Measurements from ENCODE around the gene LRPAP1.

LRPAP1 gene

DNA sequence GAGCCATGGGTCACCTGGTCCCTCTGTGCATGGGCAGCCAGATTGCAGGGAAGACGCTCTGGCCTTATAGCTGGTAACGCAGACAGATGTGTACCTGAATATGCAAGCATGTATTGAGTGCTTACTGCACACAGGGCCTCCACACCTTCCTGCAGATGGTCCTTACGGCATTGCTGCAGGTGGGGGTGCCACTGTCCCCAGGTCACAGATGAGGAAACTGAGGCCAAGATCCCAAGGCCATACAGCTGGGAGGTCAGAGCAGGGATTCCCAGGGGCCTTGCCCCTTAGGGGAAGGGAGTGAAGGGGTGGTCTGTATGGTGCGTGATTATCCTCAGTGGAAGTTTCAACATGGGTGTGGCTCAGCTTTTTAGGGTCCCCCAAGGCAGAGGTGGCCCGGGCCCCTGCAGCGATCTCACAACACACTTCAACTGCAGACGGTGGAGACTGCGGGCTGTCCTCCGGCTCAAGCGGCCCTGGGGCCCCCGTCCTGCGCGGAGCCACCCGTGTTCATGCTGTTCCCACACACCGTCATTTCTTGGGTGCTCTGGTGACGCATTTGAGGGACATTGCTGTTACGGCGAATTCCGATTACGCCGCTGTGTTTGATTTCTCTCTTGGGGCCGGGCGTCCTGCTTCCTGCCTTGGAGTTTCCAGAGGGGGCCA, 61.0 kb downstream of the LRPAP1 start:
- TF ChIP-seq ZNF585B (tag by site-specific recombination; IDR thresholded peaks at IDR 0.05), result no peak
- no peak for TF ChIP-seq GLI4 (tag by site-specific recombination; IDR thresholded peaks at IDR 0.05)
- no peak for TF ChIP-seq ZIC2 (tag by site-specific recombination; IDR thresholded peaks at IDR 0.05)
- TF ChIP-seq ZNF596 (tag by site-specific recombination; IDR thresholded peaks at IDR 0.05), result no peak
- no peak for TF ChIP-seq ZNF248 (tag by site-specific recombination; IDR thresholded peaks at IDR 0.05)
- TF ChIP-seq ZNF558 (tag by site-specific recombination; IDR thresholded peaks at IDR 0.05), result no peak
- ChIA-PET POLR2A (no interaction called here), CTCF (interaction anchor here (3.0 kb wide), 1 partner anchor 10 kb away, joined by 16 read pairs; no protein-coding TSS in a partner anchor)
- Histone ChIP-seq H3K9me3 (ENCODE audit: control insufficient read depth, insufficient read depth, low read depth, low read length) (no peaks in the 10 kb centered on the region), H3K4me1 (ENCODE audit: control insufficient read depth, insufficient read depth, low read length) (no peaks in the 10 kb centered on the region), H3K36me3 (ENCODE audit: control insufficient read depth in 2 of 2, insufficient read depth in 1 of 2, low read length in 2 of 2) (no peaks in the 10 kb centered on the region), H3K27ac (ENCODE audit: extremely low read depth, low read depth, low read length) (no peak overlapping the region), H3K4me3 (ENCODE audit: low read depth, low read length) (no peak overlapping the region)

DNA sequence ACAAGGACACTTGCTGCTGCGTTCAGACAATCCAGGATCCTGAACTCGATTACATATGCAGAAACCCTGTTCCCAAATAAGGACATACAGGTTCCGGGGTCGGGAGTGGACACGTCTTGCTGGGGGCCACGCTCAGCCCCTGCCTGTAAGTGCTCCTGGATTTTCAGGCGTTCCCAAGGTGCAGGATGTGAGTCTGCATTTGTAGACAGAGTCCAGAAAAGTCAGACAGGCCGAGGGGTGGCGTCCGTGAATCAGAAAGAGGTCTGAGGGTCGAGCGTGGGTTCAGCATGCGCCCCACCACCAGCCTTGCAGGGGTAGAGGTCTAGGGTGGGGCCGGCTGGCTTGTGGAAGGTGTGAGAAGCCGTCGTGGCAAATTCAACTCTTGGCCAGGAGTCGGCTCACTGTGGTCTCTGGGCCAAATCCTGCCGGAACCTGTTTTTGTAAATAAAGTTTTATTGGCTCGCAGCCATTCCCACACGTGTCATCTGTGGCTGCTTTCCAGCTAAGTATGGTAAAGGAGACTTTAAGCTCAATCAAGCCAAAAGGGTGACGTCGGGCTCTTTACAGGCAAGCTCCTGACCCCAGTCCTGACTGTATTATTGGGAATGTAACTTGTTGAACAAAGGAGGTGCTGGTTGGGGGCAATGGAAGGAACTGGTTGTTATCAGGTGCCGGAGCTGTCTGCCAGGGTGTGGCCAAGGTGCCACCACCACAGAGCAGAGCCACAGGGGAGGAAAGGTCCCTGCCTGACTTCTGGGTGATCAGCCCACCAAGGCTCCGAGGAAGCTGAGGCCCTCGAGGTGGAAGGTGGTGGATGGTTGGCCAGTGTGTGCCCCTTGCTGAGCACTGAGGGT, 61.8 kb downstream of the LRPAP1 start:
- Histone ChIP-seq H3K9me3 (ENCODE audit: control insufficient read depth, insufficient read depth, low read depth, low read length) (no peaks in the 10 kb centered on the region), H3K4me3 (ENCODE audit: low read depth, low read length) (no peak overlapping the region), H3K4me1 (ENCODE audit: control insufficient read depth, insufficient read depth, low read length) (no peaks in the 10 kb centered on the region), H3K27ac (ENCODE audit: extremely low read depth, low read depth, low read length) (no peak overlapping the region), H3K36me3 (ENCODE audit: control insufficient read depth in 2 of 2, insufficient read depth in 1 of 2, low read length in 2 of 2) (no peaks in the 10 kb centered on the region)
- CTCF ChIA-PET, result interaction anchor here (3.0 kb wide), 1 partner anchor 10 kb away, joined by 16 read pairs; no protein-coding TSS in a partner anchor
- POLR2A ChIA-PET, result no interaction called here
- peak; percentile 59; the same call in 1 of the 2 replicates for TF ChIP-seq ZNF10 (tag by site-specific recombination; IDR thresholded peaks at IDR 0.05)
- TF ChIP-seq SCRT2 (tag by site-specific recombination; IDR thresholded peaks at IDR 0.05), result peak; percentile 64
- TF ChIP-seq ZBTB20 (tag by site-specific recombination; IDR thresholded peaks at IDR 0.05), result peak; percentile 58
- TF ChIP-seq, protein P1, sequence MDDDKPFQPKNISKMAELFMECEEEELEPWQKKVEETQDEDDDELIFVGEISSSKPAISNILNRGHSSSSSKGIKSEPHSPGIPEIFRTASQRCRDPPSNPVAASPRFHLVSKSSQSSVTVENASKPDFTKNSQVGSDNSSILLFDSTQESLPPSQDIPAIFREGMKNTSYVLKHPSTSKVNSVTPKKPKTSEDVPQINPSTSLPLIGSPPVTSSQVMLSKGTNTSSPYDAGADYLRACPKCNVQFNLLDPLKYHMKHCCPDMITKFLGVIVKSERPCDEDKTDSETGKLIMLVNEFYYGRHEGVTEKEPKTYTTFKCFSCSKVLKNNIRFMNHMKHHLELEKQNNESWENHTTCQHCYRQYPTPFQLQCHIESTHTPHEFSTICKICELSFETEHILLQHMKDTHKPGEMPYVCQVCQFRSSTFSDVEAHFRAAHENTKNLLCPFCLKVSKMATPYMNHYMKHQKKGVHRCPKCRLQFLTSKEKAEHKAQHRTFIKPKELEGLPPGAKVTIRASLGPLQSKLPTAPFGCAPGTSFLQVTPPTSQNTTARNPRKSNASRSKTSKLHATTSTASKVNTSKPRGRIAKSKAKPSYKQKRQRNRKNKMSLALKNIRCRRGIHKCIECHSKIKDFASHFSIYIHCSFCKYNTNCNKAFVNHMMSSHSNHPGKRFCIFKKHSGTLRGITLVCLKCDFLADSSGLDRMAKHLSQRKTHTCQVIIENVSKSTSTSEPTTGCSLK (tag by site-specific recombination; IDR thresholded peaks at IDR 0.05), result no peak

DNA sequence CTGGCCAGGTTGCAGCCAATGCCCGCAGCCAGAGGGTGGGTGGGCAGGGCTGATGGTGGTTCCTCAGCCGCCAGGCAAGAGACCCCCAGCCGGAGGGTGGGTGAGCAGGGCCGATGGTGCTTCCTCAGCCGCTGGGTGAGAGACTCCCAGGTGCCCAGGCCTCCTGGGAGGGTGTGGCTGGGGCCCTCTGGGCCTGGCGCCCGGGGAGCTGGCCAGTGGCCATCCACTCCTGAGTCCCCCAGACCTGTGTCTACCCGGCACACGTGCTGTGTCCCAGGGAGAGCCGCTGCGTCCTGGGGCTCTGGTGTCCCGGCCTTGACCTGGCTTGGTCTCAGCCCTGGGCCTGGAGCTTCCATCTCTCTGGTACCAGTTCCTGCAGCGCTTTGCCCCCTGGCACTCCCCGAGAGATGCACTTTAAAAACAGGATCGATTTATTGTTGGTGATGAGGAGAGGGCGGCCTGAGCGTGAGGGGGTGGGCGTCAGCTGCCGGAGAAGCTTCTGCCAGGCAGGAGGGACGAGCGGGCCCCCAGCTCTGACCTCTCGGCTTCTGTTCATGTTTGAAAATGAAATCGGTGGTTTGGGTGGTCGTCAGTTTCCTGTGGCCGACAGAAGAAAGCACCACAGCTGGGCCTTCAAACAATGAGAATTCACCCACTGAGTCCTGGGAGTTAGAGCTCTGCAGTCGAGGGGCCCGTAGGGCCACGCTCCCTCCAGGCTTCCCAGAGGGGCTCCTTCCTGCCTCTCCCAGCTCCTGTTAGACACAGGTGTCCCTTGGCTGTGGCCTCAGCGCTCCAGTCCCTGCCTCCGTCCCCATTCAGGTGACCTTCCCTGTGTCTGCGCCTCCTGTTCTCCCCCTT, 62.6 kb downstream of the LRPAP1 start:
- H3K4me3 ChIP-seq (ENCODE audit: low read depth, low read length), result no peak overlapping the region
- H3K27ac ChIP-seq (ENCODE audit: extremely low read depth, low read depth, low read length), result no peak overlapping the region
- no peaks in the 10 kb centered on the region for H3K9me3 ChIP-seq (ENCODE audit: control insufficient read depth, insufficient read depth, low read depth, low read length)
- H3K36me3 ChIP-seq (ENCODE audit: control insufficient read depth in 2 of 2, insufficient read depth in 1 of 2, low read length in 2 of 2), result no peaks in the 10 kb centered on the region
- POLR2A ChIA-PET, result no interaction called here
- no peak for TF ChIP-seq ZNF350 (tag by site-specific recombination; IDR thresholded peaks at IDR 0.05)
- no peak for TF ChIP-seq ZNF174 (tag by site-specific recombination; IDR thresholded peaks at IDR 0.05)
- TF ChIP-seq, protein P2, sequence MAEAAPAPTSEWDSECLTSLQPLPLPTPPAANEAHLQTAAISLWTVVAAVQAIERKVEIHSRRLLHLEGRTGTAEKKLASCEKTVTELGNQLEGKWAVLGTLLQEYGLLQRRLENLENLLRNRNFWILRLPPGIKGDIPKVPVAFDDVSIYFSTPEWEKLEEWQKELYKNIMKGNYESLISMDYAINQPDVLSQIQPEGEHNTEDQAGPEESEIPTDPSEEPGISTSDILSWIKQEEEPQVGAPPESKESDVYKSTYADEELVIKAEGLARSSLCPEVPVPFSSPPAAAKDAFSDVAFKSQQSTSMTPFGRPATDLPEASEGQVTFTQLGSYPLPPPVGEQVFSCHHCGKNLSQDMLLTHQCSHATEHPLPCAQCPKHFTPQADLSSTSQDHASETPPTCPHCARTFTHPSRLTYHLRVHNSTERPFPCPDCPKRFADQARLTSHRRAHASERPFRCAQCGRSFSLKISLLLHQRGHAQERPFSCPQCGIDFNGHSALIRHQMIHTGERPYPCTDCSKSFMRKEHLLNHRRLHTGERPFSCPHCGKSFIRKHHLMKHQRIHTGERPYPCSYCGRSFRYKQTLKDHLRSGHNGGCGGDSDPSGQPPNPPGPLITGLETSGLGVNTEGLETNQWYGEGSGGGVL (tag by site-specific recombination; IDR thresholded peaks at IDR 0.05), result no peak
- TF ChIP-seq ZNF555 (tag by site-specific recombination; conservative IDR thresholded peaks at IDR 0.05), result no peak
- no peak for TF ChIP-seq KLF8 (tag by site-specific recombination; IDR thresholded peaks at IDR 0.05)
- no peak for TF ChIP-seq ZNF585B (tag by site-specific recombination; IDR thresholded peaks at IDR 0.05)
- no peak for TF ChIP-seq PRDM1 (tag by site-specific recombination; IDR thresholded peaks at IDR 0.05)
- TF ChIP-seq ZNF837 (tag by site-specific recombination; IDR thresholded peaks at IDR 0.05), result no peak
- TF ChIP-seq ZNF626 (tag by site-specific recombination; IDR thresholded peaks at IDR 0.05), result no peak
- TF ChIP-seq ZNF2 (tag by site-specific recombination; IDR thresholded peaks at IDR 0.05), result no peak
- TF ChIP-seq ZNF121 (tag by site-specific recombination; IDR thresholded peaks at IDR 0.05), result no peak
- no peak for TF ChIP-seq ZBTB48 (tag by site-specific recombination; IDR thresholded peaks at IDR 0.05)
- CTCF ChIA-PET, result no interaction called here
- H3K4me1 ChIP-seq (ENCODE audit: control insufficient read depth, insufficient read depth, low read length), result no peaks in the 10 kb centered on the region

All from HEK293 (cell line).